C4-2B (cell line): ENCODE results near the gene F12.
"Not testable (repeated sequence)": the region's sequence is repeated elsewhere in the genome, so short reads cannot be mapped to it uniquely, and the experiment has no call there.

Experiments used
- H3K27ac ChIP-seq: fragments of 450-650 bp; 2 replicates; pipeline ENCODE4 v1.5.1; 2017
- ZFX ChIP-seq: fragments of 450-650 bp; IDR thresholded peaks from 2 replicates; pipeline ENCODE4 v1.6.1; 2017
- TF ChIP-seq, protein P1 (sequence below): fragments of 450-650 bp; conservative IDR thresholded peaks from 2 replicates; pipeline ENCODE4 v1.5.1; 2017; ENCODE audit warnings: mild to moderate bottlenecking

F12 gene

DNA sequence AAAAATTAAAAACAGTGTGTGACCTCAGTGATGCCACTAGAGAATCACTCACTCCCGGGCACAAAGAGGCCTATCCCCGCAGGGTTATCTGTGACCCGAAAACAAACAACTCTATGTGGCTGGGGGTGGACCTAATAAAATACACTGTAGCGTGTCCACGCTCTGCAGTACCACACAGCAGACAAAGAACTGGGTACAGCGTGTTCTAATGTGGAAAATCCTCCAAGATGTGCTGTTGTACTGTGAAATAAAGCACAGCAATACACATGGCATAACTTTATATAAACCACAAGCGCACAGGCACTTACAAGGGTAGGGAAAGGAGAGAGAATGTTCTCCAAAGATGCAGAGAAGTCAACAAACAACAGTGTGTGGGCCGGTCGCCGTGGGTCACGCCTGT is 33.3 kb downstream of the F12 start:
- H3K27ac ChIP-seq = no peak overlapping the region
- no peak for TF ChIP-seq ZFX
- TF ChIP-seq, protein P1, sequence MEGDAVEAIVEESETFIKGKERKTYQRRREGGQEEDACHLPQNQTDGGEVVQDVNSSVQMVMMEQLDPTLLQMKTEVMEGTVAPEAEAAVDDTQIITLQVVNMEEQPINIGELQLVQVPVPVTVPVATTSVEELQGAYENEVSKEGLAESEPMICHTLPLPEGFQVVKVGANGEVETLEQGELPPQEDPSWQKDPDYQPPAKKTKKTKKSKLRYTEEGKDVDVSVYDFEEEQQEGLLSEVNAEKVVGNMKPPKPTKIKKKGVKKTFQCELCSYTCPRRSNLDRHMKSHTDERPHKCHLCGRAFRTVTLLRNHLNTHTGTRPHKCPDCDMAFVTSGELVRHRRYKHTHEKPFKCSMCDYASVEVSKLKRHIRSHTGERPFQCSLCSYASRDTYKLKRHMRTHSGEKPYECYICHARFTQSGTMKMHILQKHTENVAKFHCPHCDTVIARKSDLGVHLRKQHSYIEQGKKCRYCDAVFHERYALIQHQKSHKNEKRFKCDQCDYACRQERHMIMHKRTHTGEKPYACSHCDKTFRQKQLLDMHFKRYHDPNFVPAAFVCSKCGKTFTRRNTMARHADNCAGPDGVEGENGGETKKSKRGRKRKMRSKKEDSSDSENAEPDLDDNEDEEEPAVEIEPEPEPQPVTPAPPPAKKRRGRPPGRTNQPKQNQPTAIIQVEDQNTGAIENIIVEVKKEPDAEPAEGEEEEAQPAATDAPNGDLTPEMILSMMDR = no peak

DNA sequence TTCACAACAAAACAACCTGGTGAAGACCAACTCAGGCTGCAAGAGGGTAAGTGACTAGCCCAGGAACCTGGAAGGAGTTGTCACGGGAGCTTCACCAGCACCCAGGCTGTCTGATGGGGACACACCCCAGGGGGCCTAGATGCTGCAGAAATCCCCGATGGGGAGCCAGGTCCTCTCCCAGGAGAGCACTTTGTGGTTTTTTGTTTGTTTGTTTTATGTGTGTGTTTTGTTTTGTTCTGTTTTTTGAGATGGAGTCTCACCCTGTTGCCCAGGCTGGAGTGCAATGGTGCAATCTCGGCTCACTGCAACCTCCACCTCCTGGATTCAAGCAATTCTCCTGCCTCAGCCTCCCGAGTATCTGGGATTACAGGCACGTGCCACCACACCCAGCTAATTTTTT is 33.8 kb downstream of the F12 start:
- not testable (repeated sequence) for H3K27ac ChIP-seq

DNA sequence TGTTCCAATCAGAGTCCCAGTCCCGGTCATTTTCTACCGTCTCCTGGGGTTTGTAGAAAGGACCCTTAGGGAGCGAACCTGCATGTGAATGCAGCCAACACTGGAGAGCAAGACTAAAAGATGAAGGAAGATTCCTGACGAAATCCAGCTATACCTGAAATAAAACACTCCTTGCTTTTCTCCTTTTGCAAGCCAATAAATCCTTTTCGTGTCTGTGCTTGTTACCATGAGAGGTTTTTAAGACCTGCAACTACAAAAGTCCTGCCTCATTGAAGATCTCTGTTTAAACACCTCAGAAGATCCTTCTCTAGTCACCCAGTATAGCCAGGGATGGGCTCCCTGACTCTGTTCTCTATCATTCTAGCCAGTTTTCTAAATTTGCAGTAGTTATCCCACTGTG is 35.2 kb downstream of the F12 start:
- H3K27ac ChIP-seq = no peak overlapping the region
- TF ChIP-seq, protein P1 = no peak
- TF ChIP-seq ZFX = no peak

DNA sequence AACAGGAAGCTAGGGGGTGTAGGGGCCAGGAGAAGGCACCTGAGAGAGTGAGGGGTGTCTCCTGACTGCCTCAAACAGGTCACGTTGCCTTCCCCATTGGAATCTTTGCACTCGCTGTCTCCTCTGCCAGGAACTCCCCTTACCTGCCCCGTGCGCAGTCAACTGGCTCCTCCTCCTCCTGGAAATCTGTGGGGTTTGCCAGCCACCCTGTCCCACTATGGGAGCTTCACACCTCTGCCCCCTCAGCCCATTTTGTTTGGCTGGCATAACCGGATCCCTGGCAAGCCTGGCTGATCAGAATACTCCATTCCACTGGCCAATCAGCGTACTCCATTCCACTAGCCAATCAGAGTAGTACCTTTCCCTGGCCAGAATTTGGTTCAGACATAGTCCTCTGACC is 35.6 kb downstream of the F12 start:
- no peak for TF ChIP-seq ZFX
- TF ChIP-seq, protein P1 = no peak
- H3K27ac ChIP-seq = no peak overlapping the region

DNA sequence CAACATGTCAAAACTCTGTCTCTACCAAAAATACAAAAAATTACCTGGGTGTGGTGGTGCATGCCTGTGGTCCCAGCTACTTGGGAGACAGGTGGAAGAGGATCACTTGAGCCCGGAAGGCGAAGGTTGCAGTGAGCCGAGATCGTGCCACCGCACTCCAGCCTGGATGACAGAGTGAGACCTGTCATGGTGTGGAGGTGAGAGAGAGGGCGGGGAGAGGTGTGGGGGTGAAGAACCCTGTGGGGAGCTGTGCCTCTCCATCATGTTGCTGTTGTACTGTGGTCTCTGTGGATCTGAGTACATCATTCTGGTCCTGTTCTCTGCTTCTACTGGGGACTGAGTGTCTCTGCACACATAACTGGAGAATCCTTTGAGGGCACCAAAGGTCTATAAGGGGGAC is 36.5 kb downstream of the F12 start:
- H3K27ac ChIP-seq = no peak overlapping the region
- TF ChIP-seq ZFX = no peak
- TF ChIP-seq, protein P1 = no peak

DNA sequence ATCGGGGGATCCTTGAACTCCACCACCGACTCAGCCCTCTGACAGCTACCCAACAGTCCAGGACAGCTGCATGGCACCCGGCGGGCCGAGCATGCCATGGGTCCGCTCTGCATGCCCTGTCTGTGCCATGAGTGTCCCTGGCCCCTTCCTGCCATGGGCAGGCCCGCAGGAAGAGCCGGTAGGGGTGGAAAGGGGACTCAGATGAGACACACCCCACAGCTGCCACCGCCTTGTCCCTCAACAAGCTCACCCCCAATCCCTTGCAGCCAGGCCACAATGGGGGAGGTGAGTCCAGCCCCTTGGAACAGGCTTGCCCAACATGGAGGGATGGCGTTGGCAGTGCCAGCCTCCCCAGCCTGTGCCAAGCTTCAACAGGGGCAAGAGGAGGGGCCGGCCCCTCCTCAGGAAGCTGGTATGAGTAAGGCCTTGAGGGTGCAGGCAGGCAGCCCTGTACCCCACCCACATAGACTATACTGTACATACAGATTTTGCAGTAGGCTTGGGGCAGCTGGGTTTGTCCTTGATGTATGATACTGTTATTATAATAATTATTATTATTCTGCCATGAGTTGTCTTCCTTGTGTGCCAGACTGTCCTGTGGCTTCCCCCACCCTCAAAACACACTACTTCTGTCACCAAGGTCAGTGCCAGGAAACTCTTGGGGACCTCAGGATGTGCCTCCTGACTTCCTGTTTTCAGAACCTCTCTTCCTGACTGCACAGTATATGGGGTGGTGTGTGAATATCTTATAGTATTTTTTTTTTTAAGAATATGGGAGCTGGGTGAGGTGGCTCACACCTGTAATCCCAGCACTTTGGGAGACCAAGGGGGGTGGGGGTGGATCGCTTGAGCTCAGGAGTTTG is 37.1 kb downstream of the F12 start:
- no peak overlapping the region; the same call in 1 of the 2 replicates for H3K27ac ChIP-seq
- TF ChIP-seq, protein P1 = no peak
- no peak for TF ChIP-seq ZFX

DNA sequence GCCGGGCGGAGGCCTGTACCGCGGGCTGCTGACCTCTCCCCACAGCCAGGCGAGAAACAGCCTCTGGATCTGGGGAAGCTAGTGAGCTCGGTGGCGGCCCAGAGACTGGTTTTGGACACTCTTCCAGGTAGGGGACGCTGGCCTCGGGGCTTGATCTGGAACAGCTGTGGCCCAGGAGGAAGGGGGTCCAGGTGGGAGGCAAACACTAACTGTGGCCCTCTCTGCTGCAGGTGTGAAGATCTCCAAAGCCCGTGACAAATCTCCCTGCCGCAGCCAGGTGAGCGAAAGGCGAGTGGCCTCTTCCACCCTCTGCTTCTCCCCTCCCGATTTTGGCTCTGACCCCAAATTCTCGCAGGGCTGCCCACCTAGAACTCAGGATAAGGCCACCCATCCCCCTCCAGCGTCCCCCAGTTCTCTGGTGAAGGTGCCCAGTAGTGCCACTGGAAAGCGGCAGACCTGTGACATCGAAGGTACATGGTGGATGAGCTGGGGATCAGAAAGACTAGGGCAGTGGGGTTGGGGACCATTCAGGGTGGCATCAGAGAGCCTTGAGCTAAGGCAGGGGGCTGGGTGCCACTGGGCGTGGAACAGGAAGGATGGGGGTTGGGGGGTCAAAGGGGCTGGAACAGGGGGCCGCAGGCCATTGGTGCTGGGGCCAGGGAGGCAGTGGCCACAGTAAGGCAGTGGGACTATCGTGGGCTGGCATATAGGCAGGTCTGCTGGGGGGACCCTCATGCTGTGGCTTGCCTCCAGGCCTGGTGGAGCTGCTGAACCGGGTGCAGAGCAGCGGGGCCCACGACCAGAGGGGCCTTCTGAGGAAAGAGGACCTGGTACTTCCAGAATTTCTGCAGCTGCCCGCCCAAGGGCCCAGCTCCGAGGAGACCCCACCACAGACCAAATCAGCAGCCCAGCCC is 38.0 kb downstream of the F12 start:
- H3K27ac ChIP-seq = peak overlapping the region; percentile 84
- TF ChIP-seq, protein P1 = no peak
- TF ChIP-seq ZFX = no peak
